Measurements from ENCODE around the gene AFAP1.

The AFAP1 gene

DNA sequence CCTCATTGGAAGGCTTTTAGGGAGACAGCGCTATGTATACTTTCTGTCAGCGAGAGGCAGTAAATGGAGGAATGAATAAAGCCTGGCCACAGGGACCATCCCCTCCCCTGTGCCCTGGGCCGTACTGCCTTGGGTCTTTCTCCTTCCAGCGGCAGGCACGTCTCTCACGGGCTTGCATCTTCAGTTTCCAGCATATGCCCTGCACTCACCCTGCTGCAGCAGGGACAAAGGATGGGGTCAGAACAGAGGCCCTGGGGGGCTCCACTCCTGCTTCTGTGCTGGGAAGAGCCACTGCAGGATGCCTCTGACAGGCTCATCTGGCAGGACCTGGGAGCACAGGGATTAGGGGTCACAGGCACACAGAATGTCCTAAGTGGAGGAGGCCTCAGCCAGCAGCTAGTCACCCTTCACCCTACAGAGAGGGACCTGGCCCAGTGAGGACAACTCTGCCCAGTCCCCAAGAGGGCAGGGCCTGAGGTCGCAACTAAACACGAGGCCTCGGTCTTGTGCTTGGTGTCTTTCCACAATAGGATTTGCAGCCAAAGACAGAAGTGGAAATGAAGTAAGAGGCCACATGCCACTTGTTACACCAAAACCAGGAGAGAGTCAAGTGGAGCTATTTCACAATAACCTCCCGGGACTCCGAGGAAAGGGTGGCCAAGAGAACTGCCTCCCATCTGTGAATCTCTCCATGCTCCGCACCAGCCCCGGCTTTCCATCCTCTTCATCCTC, 150.8 kb downstream of the AFAP1 start:
- no peak for DNase-seq (ENCODE audit: low read depth in 3 of 3, low spot score in 1 of 3)

GRCh38 chr4:7788193-7788592, 151.5 kb downstream of the AFAP1 start:
- no peak for DNase-seq (ENCODE audit: low read depth in 3 of 3, low spot score in 1 of 3)

GRCh38 chr4:7787681-7788141, 151.9 kb downstream of the AFAP1 start:
- DNase-seq (ENCODE audit: low read depth in 3 of 3, low spot score in 1 of 3): no peak

DNA sequence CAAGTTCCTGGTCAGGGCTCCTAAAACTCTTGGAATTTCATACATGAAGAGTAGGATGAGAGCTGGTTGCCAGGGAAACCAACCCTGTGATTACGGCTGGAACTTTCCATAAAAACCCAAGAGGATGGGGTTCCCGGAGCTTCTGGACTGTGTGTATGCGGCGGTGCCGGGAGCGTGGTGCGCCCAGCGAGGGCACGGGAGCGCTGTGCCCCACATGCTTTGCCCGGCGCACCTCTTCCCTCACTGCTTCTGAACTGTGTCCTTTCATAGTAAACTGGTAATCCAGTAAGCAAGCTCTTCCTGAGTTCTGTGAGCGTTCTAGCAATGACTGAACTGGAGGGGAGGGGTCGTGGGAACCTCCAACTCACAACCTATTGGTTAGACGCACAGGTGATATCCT, 152.6 kb downstream of the AFAP1 start:
- DNase-seq (ENCODE audit: low read depth in 3 of 3, low spot score in 1 of 3): no peak

DNA sequence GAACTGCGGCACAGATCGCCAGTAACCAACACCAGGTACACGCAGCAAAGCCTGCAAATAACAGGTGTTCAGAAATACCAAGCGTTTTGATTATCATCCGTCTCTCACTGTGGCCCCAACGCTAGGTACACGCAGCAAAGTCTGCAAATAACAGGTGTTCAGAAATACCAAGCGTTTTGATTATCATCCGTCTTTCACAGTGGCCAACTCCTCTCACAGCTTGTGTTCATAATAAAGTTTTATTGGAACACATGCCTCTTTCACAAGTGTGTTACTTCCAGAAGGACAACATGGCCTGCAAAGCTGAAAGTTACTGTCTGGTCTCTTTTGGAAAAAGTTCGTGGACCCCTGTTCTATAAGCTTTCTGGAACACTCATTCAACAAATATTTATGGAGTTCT, 153.1 kb downstream of the AFAP1 start:
- DNase-seq (ENCODE audit: low read depth in 3 of 3, low spot score in 1 of 3): no peak

DNA sequence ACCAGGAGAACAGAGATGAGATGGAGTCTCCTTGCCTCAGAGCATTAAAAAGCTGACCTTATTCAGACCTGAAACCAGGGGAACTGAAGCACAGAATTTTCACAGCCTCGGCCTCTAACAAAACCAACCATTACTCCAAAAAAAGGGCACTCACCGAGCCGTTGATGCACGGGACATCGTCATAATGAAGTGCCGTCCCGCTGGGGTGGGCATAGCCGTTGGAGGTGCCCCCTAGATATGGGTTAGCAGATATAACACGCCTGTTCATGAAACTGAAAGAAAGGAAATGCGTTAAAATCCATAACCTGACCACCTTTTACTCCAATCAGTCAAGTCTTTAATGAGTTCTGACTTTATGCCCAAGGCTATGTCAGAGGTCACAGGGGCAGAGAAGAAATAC, 153.6 kb downstream of the AFAP1 start:
- DNase-seq (ENCODE audit: low read depth in 3 of 3, low spot score in 1 of 3): no peak

DNA sequence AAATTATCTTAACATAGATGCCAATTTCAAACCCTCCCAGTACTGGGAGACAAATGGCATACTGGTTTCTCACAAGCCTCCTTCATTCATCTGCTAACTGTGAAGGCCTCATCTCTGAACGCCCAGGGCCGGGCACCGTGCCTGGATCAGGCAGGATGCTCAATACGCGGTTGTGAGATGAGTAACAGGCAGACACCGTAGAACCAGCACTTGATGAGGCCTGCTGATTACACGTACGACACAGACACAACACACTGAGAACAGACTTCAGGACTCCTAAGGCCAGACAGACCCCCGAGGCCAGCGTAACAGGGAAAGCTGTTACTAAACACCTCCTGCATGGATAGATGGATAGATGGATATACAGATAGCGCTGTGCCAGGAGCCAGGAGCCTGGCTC, 154.6 kb downstream of the AFAP1 start:
- no peak for DNase-seq (ENCODE audit: low read depth in 3 of 3, low spot score in 1 of 3)

DNA sequence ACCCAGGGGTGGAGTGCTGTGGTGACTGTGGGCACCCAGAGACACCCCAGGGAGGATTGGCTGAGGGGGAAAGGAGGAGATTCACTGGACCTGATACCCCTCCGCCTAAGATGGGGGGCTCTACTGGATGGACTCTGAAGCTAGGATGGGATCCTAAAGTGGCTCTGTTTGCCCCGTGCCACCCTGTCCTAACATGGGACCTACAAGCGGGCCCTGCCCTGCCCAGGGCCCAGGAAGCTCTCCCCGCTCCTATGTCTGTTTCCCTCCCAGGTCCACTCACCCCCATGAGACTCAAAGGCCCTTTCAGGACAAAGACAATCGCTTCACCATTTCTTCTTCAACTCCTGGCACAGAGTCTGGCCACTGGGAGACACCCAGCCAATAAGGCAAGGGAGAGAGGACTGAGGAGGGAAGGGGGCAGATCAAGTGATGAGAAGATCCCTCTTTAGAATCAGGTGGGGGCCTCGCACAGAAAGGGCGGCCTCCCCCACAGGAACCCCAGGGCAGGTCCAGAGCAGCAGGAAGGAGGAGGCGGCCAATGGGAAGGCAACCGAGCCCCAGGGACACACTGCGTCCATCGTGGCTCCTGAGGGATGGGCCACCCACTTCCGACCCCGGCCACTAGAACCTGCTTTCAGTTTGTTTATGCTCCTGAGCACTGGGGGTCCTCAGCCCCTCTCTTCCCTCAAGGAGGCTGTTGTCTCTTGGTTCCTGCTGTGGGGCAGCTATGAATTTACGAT, 155.4 kb downstream of the AFAP1 start:
- no peak for DNase-seq (ENCODE audit: low read depth in 3 of 3, low spot score in 1 of 3)

- no peak for DNase-seq (ENCODE audit: low read depth in 3 of 3, low spot score in 1 of 3)
Measured at GRCh38 chr4:7783541-7783940, 156.1 kb downstream of the AFAP1 start.

DNA sequence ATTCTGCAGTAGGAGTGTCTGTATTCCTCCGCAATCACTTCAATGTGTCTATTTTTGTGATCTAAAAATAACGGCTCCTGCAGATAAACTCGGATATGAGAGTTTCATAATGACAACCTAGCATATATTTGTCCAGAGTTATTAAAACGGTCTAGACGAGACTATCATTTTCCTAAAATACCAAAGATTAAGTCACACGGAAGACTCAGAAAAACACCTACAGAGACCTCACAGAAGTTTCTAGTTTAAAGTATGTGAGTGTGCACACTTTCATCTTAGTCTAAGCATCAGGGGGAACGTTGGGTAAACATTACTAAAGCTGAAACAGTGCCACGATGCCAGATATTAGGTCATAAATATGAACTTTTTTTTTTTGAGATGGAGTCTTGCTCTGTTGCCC, 156.9 kb downstream of the AFAP1 start:
- DNase-seq (ENCODE audit: low read depth in 3 of 3, low spot score in 1 of 3): no peak

DNA sequence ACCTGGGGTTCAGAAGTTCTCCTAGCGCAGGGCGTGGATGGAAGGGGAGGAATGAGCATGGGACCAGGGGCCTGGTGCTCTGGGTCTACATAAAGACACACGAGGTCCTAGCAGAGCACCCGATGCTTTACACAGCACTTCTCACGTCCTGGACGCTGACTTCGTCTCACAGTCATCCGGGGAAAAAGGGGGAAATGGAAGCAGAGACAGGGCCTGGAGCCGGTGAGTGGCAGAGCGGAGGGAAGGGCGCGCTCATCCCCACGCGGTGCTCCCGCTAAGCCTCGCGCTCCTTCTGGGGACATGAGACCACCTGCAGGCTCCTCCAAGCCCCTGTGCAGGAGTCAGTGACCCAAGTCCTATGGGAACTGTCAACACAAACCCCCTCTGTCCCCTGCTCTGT, 157.7 kb downstream of the AFAP1 start:
- no peak for DNase-seq (ENCODE audit: low read depth in 3 of 3, low spot score in 1 of 3)

GRCh38 chr4:7781366-7781765, 158.3 kb downstream of the AFAP1 start:
- DNase-seq (ENCODE audit: low read depth in 3 of 3, low spot score in 1 of 3): no peak

- no peak for DNase-seq (ENCODE audit: low read depth in 3 of 3, low spot score in 1 of 3)
Measured at GRCh38 chr4:7780751-7781348, 158.8 kb downstream of the AFAP1 start.

DNA sequence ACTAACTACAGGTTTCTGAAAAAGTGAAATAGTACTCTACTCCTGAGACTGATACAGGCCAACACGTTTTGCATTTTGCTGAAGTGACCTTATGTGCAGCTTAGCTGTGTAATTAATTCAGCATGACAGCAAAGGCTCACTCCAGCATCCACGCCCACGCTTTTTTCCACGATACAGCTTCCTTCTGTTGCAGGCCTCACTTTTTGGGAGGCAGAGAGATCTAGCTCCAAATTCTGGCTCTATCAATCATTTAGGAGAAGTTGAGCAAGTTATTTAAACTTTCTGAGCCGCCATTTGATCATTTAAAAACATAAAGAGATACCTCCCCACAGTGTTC, 160.3 kb downstream of the AFAP1 start:
- DNase-seq (ENCODE audit: low read depth in 3 of 3, low spot score in 1 of 3): no peak

DNA sequence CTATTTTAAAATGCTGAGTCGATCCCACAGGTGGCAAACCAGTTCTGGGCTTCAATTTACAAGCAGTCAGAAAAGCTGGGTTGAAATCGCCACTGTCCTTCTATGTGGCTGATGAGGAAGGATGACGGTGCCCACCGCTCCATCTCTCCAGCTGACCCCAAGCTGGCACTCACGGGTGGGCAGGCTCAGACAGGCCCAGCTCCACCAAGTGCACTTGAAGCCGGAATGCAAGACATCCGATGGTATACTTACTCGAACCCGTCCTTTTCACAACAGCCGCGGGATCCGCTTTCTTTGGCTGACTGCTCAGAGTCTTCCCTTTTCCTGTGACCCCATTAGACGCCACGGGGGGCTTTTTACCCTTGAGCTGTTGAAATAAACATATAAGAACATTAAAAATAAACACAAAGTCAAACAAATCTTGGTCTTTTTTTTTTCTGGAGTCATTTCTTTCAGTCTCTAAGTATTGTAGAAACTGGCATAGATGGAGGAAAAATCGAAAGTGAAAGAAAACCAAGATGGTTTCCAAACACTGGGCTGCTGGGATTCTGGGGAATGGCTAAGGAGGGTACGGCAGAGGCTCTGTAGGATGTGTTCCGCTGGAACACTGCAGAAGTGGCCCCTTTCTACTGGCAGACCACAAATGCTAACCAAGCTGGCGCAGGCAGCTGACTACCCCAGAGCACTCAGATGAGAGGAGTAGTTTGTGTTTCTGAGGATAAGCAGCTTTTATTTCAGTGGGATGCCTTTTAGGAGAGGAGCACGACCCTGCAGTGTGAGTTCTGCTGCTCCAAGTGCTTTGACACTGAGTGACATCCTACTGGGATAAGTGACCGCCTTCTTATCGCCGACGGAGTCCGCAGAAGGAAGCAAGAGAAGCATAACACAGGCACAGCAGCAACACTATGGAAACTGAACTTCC, 160.9 kb downstream of the AFAP1 start:
- DNase-seq (ENCODE audit: low read depth in 3 of 3, low spot score in 1 of 3): no peak

GRCh38 chr4:7777871-7778509, 161.7 kb downstream of the AFAP1 start:
- DNase-seq (ENCODE audit: low read depth in 3 of 3, low spot score in 1 of 3): no peak

- no peak for DNase-seq (ENCODE audit: low read depth in 3 of 3, low spot score in 1 of 3)
Measured at GRCh38 chr4:7777017-7777710, 162.5 kb downstream of the AFAP1 start.

DNA sequence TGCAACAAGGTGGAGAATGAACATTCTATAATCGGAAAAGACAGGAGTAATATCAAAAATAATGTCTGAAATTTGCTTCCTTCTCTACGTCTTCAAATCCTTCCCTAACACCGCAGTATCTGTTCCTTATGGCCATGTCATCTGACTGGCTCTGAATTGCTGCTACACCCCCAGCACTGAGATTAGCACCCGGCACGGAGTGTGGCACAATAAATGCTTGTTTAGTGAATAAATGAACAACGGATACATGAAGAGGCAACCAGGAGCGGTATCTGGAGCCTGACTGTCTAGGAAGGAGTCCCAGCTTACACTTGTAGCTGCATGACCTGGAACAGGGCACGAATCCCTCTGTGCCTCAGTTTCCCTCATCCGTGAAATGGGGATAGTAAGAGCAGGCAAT, 164.3 kb downstream of the AFAP1 start:
- no peak for DNase-seq (ENCODE audit: low read depth in 3 of 3, low spot score in 1 of 3)

DNA sequence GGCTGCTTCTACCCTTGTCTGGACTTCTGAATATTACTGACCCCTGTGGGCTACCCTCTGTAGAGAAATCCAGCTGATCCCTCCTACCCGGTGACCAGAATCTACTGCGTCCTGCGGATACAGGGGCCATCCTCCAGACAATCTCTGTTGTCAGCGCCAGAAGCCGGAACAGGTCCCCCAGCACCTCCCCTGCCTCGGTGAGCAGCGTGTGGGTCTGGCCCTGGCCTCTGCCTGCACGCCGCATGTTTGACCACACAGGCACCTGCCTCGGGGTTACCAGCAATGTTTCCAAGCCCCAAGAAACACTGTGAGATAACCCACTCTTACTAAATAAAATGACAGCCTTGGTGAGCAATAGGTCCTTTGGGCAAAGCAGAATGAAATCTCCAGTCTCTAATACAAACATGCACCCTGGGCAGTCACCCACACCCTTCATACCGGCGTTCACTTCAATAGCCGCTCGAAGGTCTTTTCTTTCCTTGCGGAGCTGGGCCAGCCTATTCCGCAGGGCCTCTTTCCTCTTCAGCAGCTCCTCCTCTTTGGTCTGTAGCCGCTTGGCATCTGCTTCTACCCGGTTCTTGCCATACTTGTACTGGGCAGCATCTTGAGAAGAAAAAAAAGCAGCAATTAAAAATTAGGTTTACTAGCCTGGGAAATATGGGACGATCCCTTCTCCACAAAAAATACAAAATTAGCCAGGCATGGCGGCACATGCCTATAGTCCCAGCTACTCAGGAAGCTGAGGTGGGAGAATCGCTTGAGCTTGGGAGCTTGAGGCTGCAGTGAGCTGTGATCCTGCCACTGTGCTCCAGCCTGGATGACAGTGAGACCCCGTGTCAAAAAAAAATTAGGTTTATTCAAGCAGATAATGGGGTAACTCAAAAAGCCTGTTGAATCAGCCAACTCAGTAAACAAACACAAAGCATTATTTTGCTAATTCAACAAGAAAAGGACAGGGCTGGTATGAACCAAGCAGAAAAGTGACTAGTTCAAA, 165.1 kb downstream of the AFAP1 start:
- DNase-seq (ENCODE audit: low read depth in 3 of 3, low spot score in 1 of 3): no peak
